ENCODE data around the gene CBX5. TPM values are rescaled to one million over a fixed set of nuclear protein-coding genes. Genes with fewer than 3 reads are reported as not detected.

Gene CBX5
- total and polyA plus RNA-seq, 9 of the 15 experiments (the other 6 are each of a cell fraction or from before 2014, with no cell fraction given): 32.6 to 102 (median 59.2) TPM

- TF ChIP-seq E2F4 (CRISPR knock-in tag; IDR thresholded peaks at IDR 0.05; ENCODE audit: low read depth): no peak
- TF ChIP-seq ZBTB33 (CRISPR knock-in tag; IDR thresholded peaks at IDR 0.05): no peak
- TF ChIP-seq NR2C1 (IDR thresholded peaks at IDR 0.05): no peak
- TF ChIP-seq NR2C1 (tag; IDR thresholded peaks at IDR 0.05): 0 out of 2 replicates have a peak, but pooled peaks have one; percentile 4
- no peak for TF ChIP-seq ZNF239 (CRISPR knock-in tag; IDR thresholded peaks at IDR 0.05)
- no peak for TF ChIP-seq ZNF354B (CRISPR knock-in tag; IDR thresholded peaks at IDR 0.05)
- TF ChIP-seq FOXA3 (CRISPR knock-in tag; conservative IDR thresholded peaks at IDR 0.05 in 1 of 2, IDR thresholded peaks at IDR 0.05 in 1 of 2): no peak
- TF ChIP-seq CREB3 (tag; conservative IDR thresholded peaks at IDR 0.05; ENCODE audit: low read depth): no peak
- no peak for TF ChIP-seq RAD21 (CRISPR knock-in tag; conservative IDR thresholded peaks at IDR 0.05 in 1 of 2, IDR thresholded peaks at IDR 0.05 in 1 of 2)
- no peak for TF ChIP-seq HNRNPL (IDR thresholded peaks at IDR 0.05; ENCODE audit: low read depth, low read length)
- TF ChIP-seq FOXO4 (CRISPR knock-in tag; IDR thresholded peaks at IDR 0.05): no peak
- TF ChIP-seq ZNF165 (CRISPR knock-in tag; IDR thresholded peaks at IDR 0.05; ENCODE audit: borderline replicate concordance): no peak
- TF ChIP-seq PATZ1 (CRISPR knock-in tag; IDR thresholded peaks at IDR 0.05; ENCODE audit: borderline replicate concordance): no peak
- 0 out of 2 replicates have a peak, but pooled peaks have one; percentile 14 for TF ChIP-seq EGR1 (conservative IDR thresholded peaks at IDR 0.05)
- TF ChIP-seq PREB (CRISPR knock-in tag; IDR thresholded peaks at IDR 0.05): no peak
- no peak for TF ChIP-seq MNT (conservative IDR thresholded peaks at IDR 0.05)
Measured at GRCh38 chr12:54296393-54297099, 16.6 kb upstream of the CBX5 start (continued).
